NB4 (cell line): Measurements from ENCODE around the gene STRIP1.

Experiments
- CTCF ChIP-seq: IDR thresholded peaks from one replicate; pipeline ENCODE4 v1.5.1; 2012; ENCODE audit warnings: low read depth, low read length
- POLR2A ChIP-seq: IDR thresholded peaks from 2 replicates; pipeline ENCODE4 v1.6.1; 2011; ENCODE audit warnings: mild to moderate bottlenecking; ENCODE audit not compliant: insufficient read length; ENCODE audit errors: extremely low read depth

GRCh38 chr1:110084227-110085078 is 50.0 kb downstream of the STRIP1 start:
- TF ChIP-seq CTCF = no peak
- no peak for TF ChIP-seq POLR2A
